Measurements from ENCODE around the gene ZBTB7A. TPM values are rescaled to one million over a fixed set of nuclear protein-coding genes. Genes with fewer than 3 reads are reported as not detected.

Gene ZBTB7A
- total RNA-seq, 1 experiment from 2014 or later: 49.5 TPM

GRCh38 chr19:4090356-4091220 is 23.9 kb upstream of the ZBTB7A start:
- ChIA-PET POLR2A (no interaction called here), RAD21 (ENCODE audit: low non-redundant PET in 1 of 2, low total read pairs in 2 of 2, uncharacterized antibody in 2 of 2, unreplicated experiment in 2 of 2) (no interaction called here), CTCF (no interaction called here)
- ATAC-seq: no peak
- H3K9me3 ChIP-seq (ENCODE audit: control insufficient read depth in 1 of 2, insufficient read depth in 1 of 2, low read depth in 1 of 2, low read length in 2 of 2): no peaks in the 10 kb centered on the region
- no peaks in the 10 kb centered on the region for H3K9me2 ChIP-seq (ENCODE audit: insufficient read depth)
- H3K4me1 ChIP-seq (ENCODE audit: control insufficient read depth in 1 of 2, insufficient read depth in 2 of 2, low read length in 2 of 2): peaks cover 0 to 8% of the 10 kb centered on the region in 2 experiments; a peak in 2 of 4 replicates
- H3K36me3 ChIP-seq (ENCODE audit: control insufficient read depth in 1 of 2, insufficient read depth in 2 of 2, low read length in 2 of 2): no peaks in the 10 kb centered on the region; a peak in 1 of 4 replicates
- no peak overlapping the region for H3K27ac ChIP-seq (ENCODE audit: low read depth, low read length)
- no peak overlapping the region for H3K4me2 ChIP-seq (ENCODE audit: low read length)
- no peaks in the 10 kb centered on the region for H3K79me2 ChIP-seq (ENCODE audit: insufficient read depth, low read length)
- no TSS peak for BruUV-seq (replicated peaks)
- intact Hi-C loops (cut with micrococcal nuclease): no loop called here
- no peak overlapping the region for H2AFZ ChIP-seq (ENCODE audit: low read depth, low read length, poor library complexity, severe bottlenecking)
- H3K4me3 ChIP-seq (replicated peaks in 1 of 2; ENCODE audit: low read depth in 1 of 2, low read length in 2 of 2): no peak overlapping the region
- no peaks in the 10 kb centered on the region for H3K27me3 ChIP-seq (ENCODE audit: insufficient read depth, low read length)
- H3K9ac ChIP-seq (ENCODE audit: low read length): no peak overlapping the region
- DNase-seq (ENCODE audit: low read depth, low spot score): no peak
- H4K20me1 ChIP-seq (ENCODE audit: insufficient read depth): no peaks in the 10 kb centered on the region
- TF ChIP-seq JUND (IDR thresholded peaks at IDR 0.05) (no peak), RAD21 (IDR thresholded peaks at IDR 0.05; ENCODE audit: low read depth) (no peak)

GRCh38 chr19:4089946-4090345 is 23.2 kb upstream of the ZBTB7A start:
- Histone ChIP-seq H3K9ac (ENCODE audit: low read length) (no peak overlapping the region), H3K27ac (ENCODE audit: low read depth, low read length) (no peak overlapping the region), H3K27me3 (ENCODE audit: insufficient read depth, low read length) (no peaks in the 10 kb centered on the region), H3K4me1 (ENCODE audit: control insufficient read depth in 1 of 2, insufficient read depth in 2 of 2, low read length in 2 of 2) (peaks cover 0 to 8% of the 10 kb centered on the region in 2 experiments; a peak in 2 of 4 replicates), H2AFZ (ENCODE audit: low read depth, low read length, poor library complexity, severe bottlenecking) (no peak overlapping the region), H3K4me3 (replicated peaks in 1 of 2; ENCODE audit: low read depth in 1 of 2, low read length in 2 of 2) (no peak overlapping the region), H3K9me3 (ENCODE audit: control insufficient read depth in 1 of 2, insufficient read depth in 1 of 2, low read depth in 1 of 2, low read length in 2 of 2) (no peaks in the 10 kb centered on the region), H3K4me2 (ENCODE audit: low read length) (no peak overlapping the region), H4K20me1 (ENCODE audit: insufficient read depth) (no peaks in the 10 kb centered on the region), H3K79me2 (ENCODE audit: insufficient read depth, low read length) (no peaks in the 10 kb centered on the region), H3K9me2 (ENCODE audit: insufficient read depth) (no peaks in the 10 kb centered on the region), H3K36me3 (ENCODE audit: control insufficient read depth in 1 of 2, insufficient read depth in 2 of 2, low read length in 2 of 2) (no peaks in the 10 kb centered on the region; a peak in 1 of 4 replicates)
- CTCF ChIA-PET: no interaction called here
- no TSS peak for BruUV-seq (replicated peaks)
- POLR2A ChIA-PET: no interaction called here
- ATAC-seq: no peak
- intact Hi-C loops (cut with micrococcal nuclease): no loop called here
- RAD21 ChIA-PET (ENCODE audit: low non-redundant PET in 1 of 2, low total read pairs in 2 of 2, uncharacterized antibody in 2 of 2, unreplicated experiment in 2 of 2): no interaction called here
- no peak for DNase-seq (ENCODE audit: low read depth, low spot score)
- TF ChIP-seq RAD21 (IDR thresholded peaks at IDR 0.05; ENCODE audit: low read depth) (no peak), JUND (IDR thresholded peaks at IDR 0.05) (no peak), SIN3A (IDR thresholded peaks at IDR 0.05; ENCODE audit: low read depth) (no peak), POLR2A (IDR thresholded peaks at IDR 0.05; ENCODE audit: borderline replicate concordance, extremely low read depth, insufficient read depth, insufficient read length) (no peak), POLR2AphosphoS5 (IDR thresholded peaks at IDR 0.05; ENCODE audit: low read depth, low read length) (no peak), CEBPB (IDR thresholded peaks at IDR 0.05; ENCODE audit: low read depth) (no peak), EGR1 (IDR thresholded peaks at IDR 0.05; ENCODE audit: low read depth) (no peak), ZFX (IDR thresholded peaks at IDR 0.05) (no peak), TCF7L2 (IDR thresholded peaks at IDR 0.05; ENCODE audit: borderline replicate concordance, extremely low read depth, insufficient read depth, insufficient read length) (no peak), ZBTB33 (IDR thresholded peaks at IDR 0.05; ENCODE audit: extremely low read depth, insufficient replicate concordance, low read length) (no peak), MAX (IDR thresholded peaks at IDR 0.05) (no peak), CBX3 (IDR thresholded peaks at IDR 0.05; ENCODE audit: low read depth) (no peak), ELF1 (IDR thresholded peaks at IDR 0.05; ENCODE audit: borderline replicate concordance, low read depth) (no peak), CTCF (IDR thresholded peaks at IDR 0.05 in 2 of 3, conservative IDR thresholded peaks at IDR 0.05 in 1 of 3; ENCODE audit: borderline replicate concordance in 1 of 3, insufficient read depth in 1 of 3, low read depth in 2 of 3, low read length in 2 of 3) (no peak), ZNF274 (IDR thresholded peaks at IDR 0.05; ENCODE audit: low read depth, low read length) (no peak), SP1 (IDR thresholded peaks at IDR 0.05; ENCODE audit: low read depth) (no peak), SRF (IDR thresholded peaks at IDR 0.05; ENCODE audit: low read depth) (no peak)
